Measurements from ENCODE around the gene CUX1.
"Not testable (repeated sequence)": the region's sequence is repeated elsewhere in the genome, so short reads cannot be mapped to it uniquely, and the experiment has no call there.

Gene CUX1

GRCh38 chr7:102284399-102284798 lies 467.0 kb downstream of the CUX1 start:
- DNase-seq = peak in 1 of 6 experiments; percentile 11

- no peak for DNase-seq
Measured at GRCh38 chr7:102284891-102285539, 467.6 kb downstream of the CUX1 start.

GRCh38 chr7:102285540-102286236 lies 468.3 kb downstream of the CUX1 start:
- DNase-seq = peak in 2 of 6 experiments; percentile 35 to 58

GRCh38 chr7:102286237-102287110 lies 469.0 kb downstream of the CUX1 start, which contains the start of gene SH2B2:
Gene SH2B2, plus strand, starts transcription at chr7:102286868. Its CDS starts 13,683 bp downstream, at chr7:102300551.
- peak; percentile 8 to 64 (median 55) for DNase-seq

- DNase-seq = peak in 3 of 6 experiments; percentile 11 to 31 (median 27)
Measured at GRCh38 chr7:102287111-102287980, 469.9 kb downstream of the CUX1 start.

GRCh38 chr7:102287981-102288278 lies 470.5 kb downstream of the CUX1 start:
- DNase-seq = no peak

GRCh38 chr7:102288285-102288930 lies 471.0 kb downstream of the CUX1 start:
- no peak for DNase-seq

GRCh38 chr7:102289057-102289456 lies 471.6 kb downstream of the CUX1 start:
- DNase-seq = no peak

- DNase-seq = peak in 3 of 6 experiments; percentile 15 to 19 (median 16)
Measured at GRCh38 chr7:102291056-102291915, 473.9 kb downstream of the CUX1 start.

- no peak for DNase-seq
Measured at GRCh38 chr7:102291916-102292267, 474.5 kb downstream of the CUX1 start.

- no peak for DNase-seq
Measured at GRCh38 chr7:102292813-102293798, 475.7 kb downstream of the CUX1 start.

GRCh38 chr7:102294589-102294988 lies 477.2 kb downstream of the CUX1 start:
- DNase-seq = no peak

- no peak for DNase-seq
Measured at GRCh38 chr7:102295346-102296178, 478.1 kb downstream of the CUX1 start.

GRCh38 chr7:102296179-102296438 lies 478.7 kb downstream of the CUX1 start:
- no peak for DNase-seq

- no peak for DNase-seq
Measured at GRCh38 chr7:102296514-102296913, 479.1 kb downstream of the CUX1 start.

- no peak for DNase-seq
Measured at GRCh38 chr7:102297487-102298218, 480.2 kb downstream of the CUX1 start.

- DNase-seq = no peak
Measured at GRCh38 chr7:102300643-102301221, 483.3 kb downstream of the CUX1 start.

- not testable (repeated sequence) for DNase-seq
Measured at GRCh38 chr7:102301367-102301766, 483.9 kb downstream of the CUX1 start.
